SK-N-SH (cell line): ENCODE data around the gene ATG2B. TPM values are rescaled to one million over a fixed set of nuclear protein-coding genes. Genes with fewer than 3 reads are reported as not detected.

Experiments
- CTCF ChIA-PET: fragments of 300-600, 350-600 bp; formaldehyde crosslinking; extraction: SDS; loops from one replicate; lab custom pipeline; 2021; lab: Yijun Ruan, JAX
- POLR2A ChIA-PET: fragments of 350-600 bp; sonication (Branson Sonifier 250); formaldehyde crosslinking; extraction: SDS; loops from one replicate; lab custom pipeline; 2020; ENCODE audit warnings: antibody characterized with exemption, inconsistent platforms; lab: Yijun Ruan, JAX
- DNase-seq: peaks from one replicate; pipeline ENCODE4 v3.0.0; 2012
- H2AFZ ChIP-seq: fragments of 200-600 bp; sonication (generic); 2 replicates; pipeline ENCODE4 v1.8.1; 2016; ENCODE audit warnings: antibody characterized with exemption, mild to moderate bottlenecking, low read depth
- H3F3A ChIP-seq: fragments of 200-600 bp; sonication (generic); replicated peaks from 2 replicates; pipeline ENCODE3; 2016; ENCODE audit warnings: antibody characterized with exemption, mild to moderate bottlenecking; ENCODE audit not compliant: insufficient read depth
- H3K27ac ChIP-seq, 2 experiments: fragments of 200-500 bp in 1 of 2; fragments of 200-600 bp in 1 of 2; sonication (Bioruptor generic) in 1 of 2; sonication (generic), shearing (Covaris generic) in 1 of 2; 2 replicates each; pipeline versions ENCODE4 v1.5.1 to v1.6.1; 2014 to 2016; ENCODE audit warnings: low read depth in 2 of 2, inconsistent platforms in 1 of 2, low read length in 1 of 2, mild to moderate bottlenecking in 1 of 2, mixed read lengths in 1 of 2
- H3K27me3 ChIP-seq: fragments of 200-600 bp; sonication (generic), shearing (Covaris generic); 2 replicates; pipeline ENCODE4 v1.6.1; 2016; ENCODE audit warnings: mixed run types; ENCODE audit not compliant: insufficient read depth
- H3K36me3 ChIP-seq, 2 experiments: fragments of 200-500 bp in 1 of 2; fragments of 200-600 bp in 1 of 2; sonication (Bioruptor generic) in 1 of 2; sonication (generic) in 1 of 2; replicated peaks in 1 of 2; 2 replicates each; pipeline versions ENCODE3 to v1.5.1; 2014 to 2016; ENCODE audit warnings: low read length in 1 of 2, mild to moderate bottlenecking in 1 of 2; ENCODE audit not compliant: insufficient read depth in 2 of 2, control insufficient read depth in 1 of 2
- H3K4me1 ChIP-seq, 2 experiments: fragments of 200-500 bp in 1 of 2; fragments of 200-600 bp in 1 of 2; sonication (Bioruptor generic) in 1 of 2; sonication (generic), shearing (Covaris generic) in 1 of 2; 2 replicates each; pipeline versions ENCODE4 v1.5.1 to v1.6.1; 2014 to 2016; ENCODE audit warnings: low read depth in 1 of 2, low read length in 1 of 2, mixed run types in 1 of 2; ENCODE audit not compliant: insufficient read depth in 2 of 2, control insufficient read depth in 1 of 2
- H3K4me2 ChIP-seq: fragments of 200-600 bp; sonication (generic), shearing (Covaris generic); 2 replicates; pipeline ENCODE4 v1.6.1; 2017; ENCODE audit warnings: mixed run types
- H3K4me3 ChIP-seq, 2 experiments: fragments of 200-500 bp in 1 of 2; fragments of 200-600 bp in 1 of 2; sonication (Bioruptor generic) in 1 of 2; sonication (generic), shearing (Covaris generic) in 1 of 2; 2 replicates each; pipeline versions ENCODE4 v1.5.1 to v1.8.1; 2014 to 2016; ENCODE audit warnings: low read depth in 2 of 2, inconsistent platforms in 1 of 2, low read length in 1 of 2, mild to moderate bottlenecking in 1 of 2, mixed read lengths in 1 of 2, moderate library complexity in 1 of 2
- H3K79me2 ChIP-seq: fragments of 200-600 bp; sonication (generic); 2 replicates; pipeline ENCODE4 v1.8.1; 2017; ENCODE audit warnings: mild to moderate bottlenecking; ENCODE audit not compliant: insufficient read depth
- H3K9ac ChIP-seq: fragments of 200-600 bp; sonication (generic); 2 replicates; pipeline ENCODE4 v1.6.1; 2017; ENCODE audit warnings: mixed run types
- H3K9me2 ChIP-seq: fragments of 200-600 bp; sonication (generic); 2 replicates; pipeline ENCODE4 v1.6.1; 2017; ENCODE audit warnings: mixed run types
- H3K9me3 ChIP-seq: fragments of 200-600 bp; sonication (generic); 2 replicates; pipeline ENCODE4 v1.6.1; 2017; ENCODE audit warnings: mixed run types, mild to moderate bottlenecking, moderate library complexity
- H4K20me1 ChIP-seq: fragments of 200-600 bp; sonication (generic); 2 replicates; pipeline ENCODE4 v1.6.1; 2017; ENCODE audit warnings: mild to moderate bottlenecking, mixed run types; ENCODE audit not compliant: insufficient read depth
- CHD2 ChIP-seq: fragments of 150-350 bp; IDR thresholded peaks from 2 replicates; pipeline ENCODE4 v1.6.1; 2018; ENCODE audit warnings: low read length; ENCODE audit not compliant: partially characterized antibody
- CTCF ChIP-seq: fragments of 200-600 bp; sonication (generic); IDR thresholded peaks from 2 replicates; pipeline ENCODE4 v1.6.1; 2017; ENCODE audit warnings: antibody characterized with exemption, mild to moderate bottlenecking, moderate library complexity
- ELF1 ChIP-seq: IDR thresholded peaks from 2 replicates; pipeline ENCODE4 v1.4.0; 2012
- EZH2phosphoT487 ChIP-seq: fragments of 200-600 bp; sonication (generic); IDR thresholded peaks from 2 replicates; pipeline ENCODE4 v1.6.1; 2017; ENCODE audit warnings: low read depth, mixed run types, mild to moderate bottlenecking, antibody characterized with exemption, moderate library complexity, borderline replicate concordance
- FOSL2 ChIP-seq: IDR thresholded peaks from 2 replicates; pipeline ENCODE4 v1.4.0; 2012; ENCODE audit warnings: low read depth, mild to moderate bottlenecking, moderate library complexity, borderline replicate concordance
- FOXM1 ChIP-seq: IDR thresholded peaks from 2 replicates; pipeline ENCODE4 v1.4.0; 2012; ENCODE audit warnings: low read depth, mild to moderate bottlenecking
- GATA2 ChIP-seq: sonication (generic); formaldehyde crosslinking; IDR thresholded peaks from 2 replicates; pipeline ENCODE4 v1.5.0; 2020; ENCODE audit warnings: mild to moderate bottlenecking, missing genetic modification reagents
- JUND ChIP-seq: IDR thresholded peaks from 2 replicates; pipeline ENCODE4 v1.4.0; 2012
- MEF2A ChIP-seq: IDR thresholded peaks from 2 replicates; pipeline ENCODE4 v1.4.0; 2012; ENCODE audit warnings: low read depth, borderline replicate concordance
- MXI1 ChIP-seq: IDR thresholded peaks from 2 replicates; pipeline ENCODE4 v1.6.1; 2012; ENCODE audit warnings: mild to moderate bottlenecking, low read depth, low read length, improper control_type of control experiment
- NFIC ChIP-seq: IDR thresholded peaks from 2 replicates; pipeline ENCODE4 v1.4.0; 2012; ENCODE audit warnings: borderline replicate concordance
- PBX3 ChIP-seq: IDR thresholded peaks from 2 replicates; pipeline ENCODE4; 2012
- POLR2AphosphoS5 ChIP-seq: IDR thresholded peaks from 2 replicates; pipeline ENCODE4 v1.6.1; 2012; ENCODE audit warnings: low read depth, low read length
- RXRA ChIP-seq: IDR thresholded peaks from 2 replicates; pipeline ENCODE4 v1.4.0; 2012; ENCODE audit warnings: low read depth, mild to moderate bottlenecking, borderline replicate concordance
- SIN3A ChIP-seq: IDR thresholded peaks from 2 replicates; pipeline ENCODE4 v1.6.1; 2012; ENCODE audit warnings: low read depth, mild to moderate bottlenecking, low read length, moderate library complexity, borderline replicate concordance
- SMC3 ChIP-seq: IDR thresholded peaks from 2 replicates; pipeline ENCODE4 v1.6.1; 2012; ENCODE audit warnings: low read depth, low read length, improper control_type of control experiment
- USF2 ChIP-seq: fragments of 150-350 bp; IDR thresholded peaks from 2 replicates; pipeline ENCODE4 v1.6.1; 2017; ENCODE audit warnings: antibody characterized with exemption, low read length, low read depth, borderline replicate concordance
- YY1 ChIP-seq: IDR thresholded peaks from 2 replicates; pipeline ENCODE4 v1.4.0; 2012; ENCODE audit warnings: low read depth, mild to moderate bottlenecking
- WGBS: methylation state at CpG from one replicate; pipeline ENCODE4 v1.1.6; 2017; ENCODE audit warnings: low lambda C conversion rate; 5-methylcytosine and 5-hydroxymethylcytosine counted together
- polyA plus RNA-seq, 3 experiments: library from polyadenylated mRNA; depleted of rRNA; stranded (reverse); fragments of >200 nt; gene quantifications; 2 replicates each; pipeline ENCODE4 v1.2.3, GENCODE V29; 2012
- TF ChIP-seq, protein P1 (sequence below): IDR thresholded peaks from 2 replicates; pipeline ENCODE4 v1.6.1; 2012; ENCODE audit warnings: mild to moderate bottlenecking, low read depth, low read length, moderate library complexity

ATG2B gene
- polyA plus RNA-seq, 1 of the 3 experiments (the other 2 are of a cell fraction), result 5.8 TPM

DNA sequence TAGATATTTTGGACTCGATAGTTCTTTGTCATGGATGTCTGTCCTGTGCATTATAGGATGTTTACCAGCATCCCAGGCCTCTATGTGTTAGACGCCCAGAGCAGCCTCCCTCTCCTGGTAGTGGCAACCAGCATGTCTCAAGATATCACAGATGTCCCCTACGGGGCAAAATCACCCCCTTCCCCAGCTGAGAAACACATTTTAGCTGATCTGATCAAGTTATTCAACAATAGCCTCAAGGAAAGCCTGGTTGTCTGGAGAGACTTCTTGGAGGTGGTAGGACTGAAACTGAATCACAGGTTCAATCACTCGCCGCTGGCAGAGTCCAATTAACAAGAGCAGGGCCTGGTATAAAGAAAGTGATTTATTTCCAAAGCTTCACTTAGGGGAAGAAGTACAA, 89.5 kb downstream of the ATG2B start:
- Histone ChIP-seq H3K79me2 (no peaks in the 10 kb centered on the region), H3K27me3 (no peaks in the 10 kb centered on the region), H4K20me1 (no peaks in the 10 kb centered on the region), H3K9ac (peak overlapping the region; percentile 3; the same call in 1 of the 2 replicates), H3K9me3 (no peaks in the 10 kb centered on the region; the same call in 1 of the 2 replicates), H2AFZ (peak overlapping the region; percentile 20; the same call in 1 of the 2 replicates), H3K27ac (peak overlapping the region; percentile 7 to 68; a peak in 3 of 4 replicates), H3K4me1 (peaks cover 29 to 32% of the 10 kb centered on the region in 2 experiments), H3K4me2 (no peak overlapping the region), H3K36me3 (no peaks in the 10 kb centered on the region), H3F3A (peaks cover 18% of the 10 kb centered on the region), H3K9me2 (no peaks in the 10 kb centered on the region), H3K4me3 (no peak overlapping the region)
- ChIA-PET POLR2A (interaction anchor here (1.3 to 1.5 kb wide), 3 partner anchors 12 to 183 kb away, joined by 4 to 6 read pairs (median 5); no protein-coding TSS in a partner anchor), CTCF (interaction anchor here (0.6 to 18.9 kb wide), 15 partner anchors 12 to 276 kb away, joined by 3 to 920 read pairs (median 17); partner anchors contain the start of gene BDKRB2)
- no peak for TF ChIP-seq CHD2
- TF ChIP-seq MXI1, result no peak
- no peak for TF ChIP-seq CTCF
- TF ChIP-seq RXRA, result no peak
- TF ChIP-seq EZH2phosphoT487, result no peak
- no peak for TF ChIP-seq YY1
- DNase-seq, result no peak
- 88% methylated on average over 5 of the region's 5 CpGs for WGBS

- Histone ChIP-seq H2AFZ (no peak overlapping the region), H4K20me1 (no peaks in the 10 kb centered on the region), H3K27me3 (no peaks in the 10 kb centered on the region), H3K27ac (peak overlapping the region; percentile 7 to 68), H3K9me3 (no peaks in the 10 kb centered on the region; the same call in 1 of the 2 replicates), H3K79me2 (no peaks in the 10 kb centered on the region), H3K4me2 (no peak overlapping the region), H3K9ac (no peak overlapping the region; the same call in 1 of the 2 replicates), H3K4me3 (no peak overlapping the region), H3K9me2 (no peaks in the 10 kb centered on the region), H3F3A (peaks cover 25% of the 10 kb centered on the region), H3K4me1 (peaks cover 36 to 39% of the 10 kb centered on the region in 2 experiments), H3K36me3 (no peaks in the 10 kb centered on the region)
- DNase-seq, result no peak
- ChIA-PET CTCF (interaction anchor here (0.7 to 18.9 kb wide), 8 partner anchors 8 to 276 kb away, joined by 3 to 920 read pairs (median 25); partner anchors contain the start of gene BDKRB1), POLR2A (interaction anchor here (1.3 kb wide), 1 partner anchor 175 kb away, joined by 5 read pairs; no protein-coding TSS in a partner anchor)
- 11% methylated on average over 3 of the region's 3 CpGs for WGBS
- peak; percentile 53 for TF ChIP-seq JUND
- no peak for TF ChIP-seq FOXM1
- no peak for TF ChIP-seq SMC3
- no peak for TF ChIP-seq USF2
- TF ChIP-seq SIN3A, result no peak
- TF ChIP-seq ELF1, result no peak
- TF ChIP-seq NFIC, result peak; percentile 74
- TF ChIP-seq GATA2 (CRISPR knock-in tag), result no peak
- no peak for TF ChIP-seq MXI1
- TF ChIP-seq FOSL2, result peak; percentile 68; the same call in 1 of the 2 replicates
- TF ChIP-seq PBX3, result peak; percentile 36; the same call in 1 of the 2 replicates
- TF ChIP-seq, protein P1, sequence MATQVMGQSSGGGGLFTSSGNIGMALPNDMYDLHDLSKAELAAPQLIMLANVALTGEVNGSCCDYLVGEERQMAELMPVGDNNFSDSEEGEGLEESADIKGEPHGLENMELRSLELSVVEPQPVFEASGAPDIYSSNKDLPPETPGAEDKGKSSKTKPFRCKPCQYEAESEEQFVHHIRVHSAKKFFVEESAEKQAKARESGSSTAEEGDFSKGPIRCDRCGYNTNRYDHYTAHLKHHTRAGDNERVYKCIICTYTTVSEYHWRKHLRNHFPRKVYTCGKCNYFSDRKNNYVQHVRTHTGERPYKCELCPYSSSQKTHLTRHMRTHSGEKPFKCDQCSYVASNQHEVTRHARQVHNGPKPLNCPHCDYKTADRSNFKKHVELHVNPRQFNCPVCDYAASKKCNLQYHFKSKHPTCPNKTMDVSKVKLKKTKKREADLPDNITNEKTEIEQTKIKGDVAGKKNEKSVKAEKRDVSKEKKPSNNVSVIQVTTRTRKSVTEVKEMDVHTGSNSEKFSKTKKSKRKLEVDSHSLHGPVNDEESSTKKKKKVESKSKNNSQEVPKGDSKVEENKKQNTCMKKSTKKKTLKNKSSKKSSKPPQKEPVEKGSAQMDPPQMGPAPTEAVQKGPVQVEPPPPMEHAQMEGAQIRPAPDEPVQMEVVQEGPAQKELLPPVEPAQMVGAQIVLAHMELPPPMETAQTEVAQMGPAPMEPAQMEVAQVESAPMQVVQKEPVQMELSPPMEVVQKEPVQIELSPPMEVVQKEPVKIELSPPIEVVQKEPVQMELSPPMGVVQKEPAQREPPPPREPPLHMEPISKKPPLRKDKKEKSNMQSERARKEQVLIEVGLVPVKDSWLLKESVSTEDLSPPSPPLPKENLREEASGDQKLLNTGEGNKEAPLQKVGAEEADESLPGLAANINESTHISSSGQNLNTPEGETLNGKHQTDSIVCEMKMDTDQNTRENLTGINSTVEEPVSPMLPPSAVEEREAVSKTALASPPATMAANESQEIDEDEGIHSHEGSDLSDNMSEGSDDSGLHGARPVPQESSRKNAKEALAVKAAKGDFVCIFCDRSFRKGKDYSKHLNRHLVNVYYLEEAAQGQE, result no peak
- TF ChIP-seq MEF2A, result no peak
- no peak for TF ChIP-seq RXRA
- no peak for TF ChIP-seq POLR2AphosphoS5
These were observed 90.2 kb downstream of the ATG2B start for GRCh38 chr14:96272777-96273473.
